ENCODE data around the gene EIF4A2. TPM values are rescaled to one million over a fixed set of nuclear protein-coding genes. Genes with fewer than 3 reads are reported as not detected.
A peak's percentile ranks its signal among the peaks of the same experiment; 100 is the strongest.

EIF4A2 gene
- polyA plus RNA-seq, 1 donor (not counting 4 experiments of a cell fraction or from before 2014, with no cell fraction given): 568 TPM

- H3K79me2 ChIP-seq (ENCODE audit: control insufficient read depth, insufficient read depth, low read length): peaks cover 20% of the 10 kb centered on the region
- FAIRE-seq (peak; percentile 20), DNase-seq (ENCODE audit: low read depth, low spot score) (no peak)
- peaks cover 0 to 16% of the 10 kb centered on the region in 2 experiments for H3K36me3 ChIP-seq (ENCODE audit: control insufficient read depth in 2 of 2, extremely low read depth in 1 of 2, insufficient read depth in 2 of 2, low read length in 2 of 2)
- TF ChIP-seq CTCF (optimal IDR thresholded peaks at IDR 0.05 in 1 of 3, IDR thresholded peaks at IDR 0.05 in 1 of 3, conservative IDR thresholded peaks at IDR 0.05 in 1 of 3; ENCODE audit: extremely low read depth in 1 of 3, insufficient read depth in 2 of 3, low read length in 3 of 3) (no peak), EZH2 (IDR thresholded peaks at IDR 0.05; ENCODE audit: low read length) (no peak)
- H3K9me3 ChIP-seq (ENCODE audit: control insufficient read depth, low read depth, low read length): no peaks in the 10 kb centered on the region
- H4K20me1 ChIP-seq (ENCODE audit: control insufficient read depth, extremely low read depth, insufficient read depth, low read length): no peaks in the 10 kb centered on the region
- peak within 1 kb of the TSS; percentile 86 for H3K9ac ChIP-seq (ENCODE audit: control insufficient read depth, extremely low read depth, insufficient read depth, low read length)
- H2AFZ ChIP-seq (ENCODE audit: control insufficient read depth, low read length): peak within 1 kb of the TSS; percentile 100
- H3K27me3 ChIP-seq (ENCODE audit: control insufficient read depth, extremely low read depth, insufficient read depth, low read length): no peaks in the 10 kb centered on the region
- no peaks in the 10 kb centered on the region for H3K9me1 ChIP-seq (ENCODE audit: control insufficient read depth, extremely low read depth, insufficient read depth, low read length)
- peaks cover 14% of the 10 kb centered on the region for H3K4me1 ChIP-seq (ENCODE audit: control insufficient read depth, extremely low read depth, insufficient read depth, low read length)
- peak within 1 kb of the TSS; percentile 94 for H3K4me2 ChIP-seq (ENCODE audit: control insufficient read depth, extremely low read depth, insufficient read depth, low read depth, low read length)
- peak within 1 kb of the TSS; percentile 84 for H3K27ac ChIP-seq (ENCODE audit: control insufficient read depth, insufficient read depth, low read length)
- peak within 1 kb of the TSS; percentile 57 to 96 (median 74) for H3K4me3 ChIP-seq (ENCODE audit: control insufficient read depth in 2 of 3, extremely low read depth in 1 of 3, insufficient read depth in 2 of 3, low read depth in 1 of 3, low read length in 3 of 3)
- dilution Hi-C loops (cut with MboI; ENCODE audit: extremely low pct_ligation_motif_present, low sequenced_read_pairs): no loop called here
Observed at GRCh38 chr3:186806089-186807055, 23.0 kb downstream of the EIF4A2 start, which contains the start of gene RFC4. TSS of gene RFC4 (minus strand) at chr3:186806482. CDS start at chr3:186804713, 1,769 bp downstream.

GRCh38 chr3:186807231-186807630 is 23.9 kb downstream of the EIF4A2 start:
- H3K4me3 ChIP-seq (ENCODE audit: control insufficient read depth in 2 of 3, extremely low read depth in 1 of 3, insufficient read depth in 2 of 3, low read depth in 1 of 3, low read length in 3 of 3): peak overlapping the region; percentile 57 to 96 (median 74)
- H3K27ac ChIP-seq (ENCODE audit: control insufficient read depth, insufficient read depth, low read length): peak overlapping the region; percentile 84
- no peaks in the 10 kb centered on the region for H3K27me3 ChIP-seq (ENCODE audit: control insufficient read depth, extremely low read depth, insufficient read depth, low read length)
- FAIRE-seq (no peak), DNase-seq (ENCODE audit: low read depth, low spot score) (no peak)
- H3K4me2 ChIP-seq (ENCODE audit: control insufficient read depth, extremely low read depth, insufficient read depth, low read depth, low read length): peak overlapping the region; percentile 94
- peaks cover 0 to 16% of the 10 kb centered on the region in 2 experiments for H3K36me3 ChIP-seq (ENCODE audit: control insufficient read depth in 2 of 2, extremely low read depth in 1 of 2, insufficient read depth in 2 of 2, low read length in 2 of 2)
- no peaks in the 10 kb centered on the region for H3K9me1 ChIP-seq (ENCODE audit: control insufficient read depth, extremely low read depth, insufficient read depth, low read length)
- dilution Hi-C loops (cut with MboI; ENCODE audit: extremely low pct_ligation_motif_present, low sequenced_read_pairs): no loop called here
- TF ChIP-seq EZH2 (IDR thresholded peaks at IDR 0.05; ENCODE audit: low read length) (no peak), CTCF (optimal IDR thresholded peaks at IDR 0.05 in 1 of 3, IDR thresholded peaks at IDR 0.05 in 1 of 3, conservative IDR thresholded peaks at IDR 0.05 in 1 of 3; ENCODE audit: extremely low read depth in 1 of 3, insufficient read depth in 2 of 3, low read length in 3 of 3) (no peak)
- peak overlapping the region; percentile 100 for H2AFZ ChIP-seq (ENCODE audit: control insufficient read depth, low read length)
- peak overlapping the region; percentile 86 for H3K9ac ChIP-seq (ENCODE audit: control insufficient read depth, extremely low read depth, insufficient read depth, low read length)
- H3K79me2 ChIP-seq (ENCODE audit: control insufficient read depth, insufficient read depth, low read length): peaks cover 20% of the 10 kb centered on the region
- H4K20me1 ChIP-seq (ENCODE audit: control insufficient read depth, extremely low read depth, insufficient read depth, low read length): no peaks in the 10 kb centered on the region
- peaks cover 14% of the 10 kb centered on the region for H3K4me1 ChIP-seq (ENCODE audit: control insufficient read depth, extremely low read depth, insufficient read depth, low read length)
- no peaks in the 10 kb centered on the region for H3K9me3 ChIP-seq (ENCODE audit: control insufficient read depth, low read depth, low read length)
